HL-60 (cell line): ENCODE data around the gene AFAP1L1.
A peak's percentile ranks its signal among the peaks of the same experiment; 100 is the strongest.
"Not testable (repeated sequence)": the region's sequence is repeated elsewhere in the genome, so short reads cannot be mapped to it uniquely, and the experiment has no call there.

ENCODE experiments used
- DNase-seq, 2 experiments: peaks; one replicate each; pipeline ENCODE4 v3.0.0-alpha.2; 2010 to 2020; ENCODE audit warnings: low read depth in 1 of 2, low spot score in 1 of 2
- H3K27ac ChIP-seq: fragments of 250-450 bp; sonication (Bioruptor Pico); replicated peaks from 2 replicates; pipeline ENCODE4 v1.5.1; 2020; ENCODE audit warnings: mild to moderate bottlenecking, moderate library complexity
- H3K27me3 ChIP-seq: fragments of 250-450 bp; sonication (Bioruptor Pico); 2 replicates; pipeline ENCODE4 v1.5.1; 2021; ENCODE audit warnings: mild to moderate bottlenecking, moderate library complexity; ENCODE audit not compliant: insufficient read depth, poor library complexity, severe bottlenecking
- H3K4me3 ChIP-seq: replicated peaks from 2 replicates; pipeline ENCODE4 v1.5.1; 2011; ENCODE audit warnings: mild to moderate bottlenecking, control low read depth, low read length; ENCODE audit not compliant: insufficient read depth
- GABPA ChIP-seq: IDR thresholded peaks from 2 replicates; pipeline ENCODE4 v1.6.1; 2012; ENCODE audit warnings: low read depth
- POLR2AphosphoS5 ChIP-seq: IDR thresholded peaks from 2 replicates; pipeline ENCODE4 v1.6.1; 2012; ENCODE audit warnings: low read depth
- SPI1 ChIP-seq: IDR thresholded peaks from 2 replicates; pipeline ENCODE4 v1.6.1; 2012; ENCODE audit warnings: low read depth, mild to moderate bottlenecking, borderline replicate concordance
- TF ChIP-seq, protein P1 (sequence below): IDR thresholded peaks from one replicate; pipeline ENCODE4 v1.5.1; 2011; ENCODE audit warnings: low read length, control low read depth, inconsistent platforms; ENCODE audit not compliant: insufficient read depth
- TF ChIP-seq, protein P2 (sequence below): IDR thresholded peaks from 2 replicates; pipeline ENCODE4 v1.6.1; 2012; ENCODE audit warnings: low read depth; ENCODE audit not compliant: insufficient replicate concordance

AFAP1L1 gene

GRCh38 chr5:149265597-149265996, 6.1 kb upstream of the AFAP1L1 start:
- DNase-seq, result peak; percentile 8 to 54
- Histone ChIP-seq H3K27ac (no peak overlapping the region), H3K27me3 (peaks cover 6% of the 10 kb centered on the region), H3K4me3 (no peak overlapping the region)
- TF ChIP-seq, protein P1, sequence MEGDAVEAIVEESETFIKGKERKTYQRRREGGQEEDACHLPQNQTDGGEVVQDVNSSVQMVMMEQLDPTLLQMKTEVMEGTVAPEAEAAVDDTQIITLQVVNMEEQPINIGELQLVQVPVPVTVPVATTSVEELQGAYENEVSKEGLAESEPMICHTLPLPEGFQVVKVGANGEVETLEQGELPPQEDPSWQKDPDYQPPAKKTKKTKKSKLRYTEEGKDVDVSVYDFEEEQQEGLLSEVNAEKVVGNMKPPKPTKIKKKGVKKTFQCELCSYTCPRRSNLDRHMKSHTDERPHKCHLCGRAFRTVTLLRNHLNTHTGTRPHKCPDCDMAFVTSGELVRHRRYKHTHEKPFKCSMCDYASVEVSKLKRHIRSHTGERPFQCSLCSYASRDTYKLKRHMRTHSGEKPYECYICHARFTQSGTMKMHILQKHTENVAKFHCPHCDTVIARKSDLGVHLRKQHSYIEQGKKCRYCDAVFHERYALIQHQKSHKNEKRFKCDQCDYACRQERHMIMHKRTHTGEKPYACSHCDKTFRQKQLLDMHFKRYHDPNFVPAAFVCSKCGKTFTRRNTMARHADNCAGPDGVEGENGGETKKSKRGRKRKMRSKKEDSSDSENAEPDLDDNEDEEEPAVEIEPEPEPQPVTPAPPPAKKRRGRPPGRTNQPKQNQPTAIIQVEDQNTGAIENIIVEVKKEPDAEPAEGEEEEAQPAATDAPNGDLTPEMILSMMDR, result peak; percentile 0
- no peak for TF ChIP-seq GABPA

DNA sequence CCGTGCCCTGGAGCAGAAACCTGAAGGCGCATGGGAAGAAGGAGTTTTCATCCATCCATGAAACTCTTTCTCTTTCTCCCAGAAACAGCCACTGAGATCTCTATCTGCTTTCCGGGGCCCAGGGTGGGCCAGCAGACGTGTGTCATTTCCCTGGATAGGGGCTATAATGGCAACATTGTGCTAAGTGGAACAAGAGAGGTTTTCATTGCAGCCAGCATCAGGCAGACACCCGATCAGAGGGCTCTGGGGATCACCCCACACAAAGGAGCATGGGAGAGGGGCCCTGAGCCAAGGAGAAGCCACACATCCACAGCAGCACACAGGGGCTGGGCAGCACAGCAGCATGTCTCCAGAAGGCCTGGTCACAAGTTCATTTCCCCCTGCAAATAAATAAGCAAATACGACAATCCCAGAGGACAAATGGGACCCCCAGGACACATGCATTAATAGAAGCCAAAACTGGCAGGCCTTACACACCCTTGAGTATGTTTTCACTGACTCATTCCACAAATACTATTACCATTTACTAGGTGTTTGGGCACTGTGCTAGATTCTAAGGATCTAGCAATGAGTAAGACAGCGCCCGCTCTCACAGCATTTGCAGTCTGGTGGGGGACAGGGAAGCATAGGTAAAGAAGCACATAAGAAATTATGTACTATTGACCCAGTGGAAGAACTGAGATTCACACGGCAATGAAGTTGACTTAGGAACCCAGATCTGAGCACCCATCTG, 4.3 kb upstream of the AFAP1L1 start:
- TF ChIP-seq, protein P1, result no peak
- no peak for TF ChIP-seq SPI1
- TF ChIP-seq POLR2AphosphoS5, result no peak
- TF ChIP-seq GABPA, result no peak
- TF ChIP-seq, protein P2, sequence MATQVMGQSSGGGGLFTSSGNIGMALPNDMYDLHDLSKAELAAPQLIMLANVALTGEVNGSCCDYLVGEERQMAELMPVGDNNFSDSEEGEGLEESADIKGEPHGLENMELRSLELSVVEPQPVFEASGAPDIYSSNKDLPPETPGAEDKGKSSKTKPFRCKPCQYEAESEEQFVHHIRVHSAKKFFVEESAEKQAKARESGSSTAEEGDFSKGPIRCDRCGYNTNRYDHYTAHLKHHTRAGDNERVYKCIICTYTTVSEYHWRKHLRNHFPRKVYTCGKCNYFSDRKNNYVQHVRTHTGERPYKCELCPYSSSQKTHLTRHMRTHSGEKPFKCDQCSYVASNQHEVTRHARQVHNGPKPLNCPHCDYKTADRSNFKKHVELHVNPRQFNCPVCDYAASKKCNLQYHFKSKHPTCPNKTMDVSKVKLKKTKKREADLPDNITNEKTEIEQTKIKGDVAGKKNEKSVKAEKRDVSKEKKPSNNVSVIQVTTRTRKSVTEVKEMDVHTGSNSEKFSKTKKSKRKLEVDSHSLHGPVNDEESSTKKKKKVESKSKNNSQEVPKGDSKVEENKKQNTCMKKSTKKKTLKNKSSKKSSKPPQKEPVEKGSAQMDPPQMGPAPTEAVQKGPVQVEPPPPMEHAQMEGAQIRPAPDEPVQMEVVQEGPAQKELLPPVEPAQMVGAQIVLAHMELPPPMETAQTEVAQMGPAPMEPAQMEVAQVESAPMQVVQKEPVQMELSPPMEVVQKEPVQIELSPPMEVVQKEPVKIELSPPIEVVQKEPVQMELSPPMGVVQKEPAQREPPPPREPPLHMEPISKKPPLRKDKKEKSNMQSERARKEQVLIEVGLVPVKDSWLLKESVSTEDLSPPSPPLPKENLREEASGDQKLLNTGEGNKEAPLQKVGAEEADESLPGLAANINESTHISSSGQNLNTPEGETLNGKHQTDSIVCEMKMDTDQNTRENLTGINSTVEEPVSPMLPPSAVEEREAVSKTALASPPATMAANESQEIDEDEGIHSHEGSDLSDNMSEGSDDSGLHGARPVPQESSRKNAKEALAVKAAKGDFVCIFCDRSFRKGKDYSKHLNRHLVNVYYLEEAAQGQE, result no peak
- Histone ChIP-seq H3K27me3 (peaks cover 21% of the 10 kb centered on the region), H3K27ac (no peak overlapping the region), H3K4me3 (no peak overlapping the region)
- no peak for DNase-seq

DNA sequence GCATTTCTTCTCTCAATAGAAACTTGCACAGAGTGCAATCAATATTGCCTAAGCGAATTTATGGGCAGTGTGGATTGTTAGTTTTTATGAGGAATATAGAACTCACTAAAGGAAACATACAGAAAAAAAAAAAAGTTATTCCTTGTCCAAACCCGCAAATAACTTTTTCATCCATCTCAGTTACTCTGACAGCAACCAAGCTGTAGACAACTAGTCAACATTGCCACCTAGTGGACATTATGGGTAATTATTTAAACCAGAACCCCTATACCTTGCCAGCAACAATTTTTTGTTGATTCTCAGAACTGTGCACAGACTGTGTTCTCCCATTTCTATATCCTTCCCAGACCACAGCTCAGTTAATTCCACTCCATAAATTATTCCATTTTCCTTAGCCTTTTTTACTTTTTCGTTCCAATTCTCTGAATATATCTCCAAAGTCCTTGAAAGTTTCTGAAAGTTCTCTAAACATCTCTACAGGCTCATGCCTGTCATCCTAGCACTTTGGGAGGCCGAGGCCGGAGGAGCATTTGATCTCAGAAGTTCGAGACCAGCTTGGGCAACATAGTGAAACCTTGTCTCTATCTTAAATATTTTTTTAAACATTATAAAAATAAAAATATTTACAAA, 2.6 kb upstream of the AFAP1L1 start:
- DNase-seq, result peak in 1 of 2 experiments; percentile 28
- no peak for TF ChIP-seq POLR2AphosphoS5
- TF ChIP-seq, protein P1, result peak; percentile 17
- Histone ChIP-seq H3K27ac (no peak overlapping the region), H3K27me3 (peaks cover 31% of the 10 kb centered on the region), H3K4me3 (no peak overlapping the region)

DNA sequence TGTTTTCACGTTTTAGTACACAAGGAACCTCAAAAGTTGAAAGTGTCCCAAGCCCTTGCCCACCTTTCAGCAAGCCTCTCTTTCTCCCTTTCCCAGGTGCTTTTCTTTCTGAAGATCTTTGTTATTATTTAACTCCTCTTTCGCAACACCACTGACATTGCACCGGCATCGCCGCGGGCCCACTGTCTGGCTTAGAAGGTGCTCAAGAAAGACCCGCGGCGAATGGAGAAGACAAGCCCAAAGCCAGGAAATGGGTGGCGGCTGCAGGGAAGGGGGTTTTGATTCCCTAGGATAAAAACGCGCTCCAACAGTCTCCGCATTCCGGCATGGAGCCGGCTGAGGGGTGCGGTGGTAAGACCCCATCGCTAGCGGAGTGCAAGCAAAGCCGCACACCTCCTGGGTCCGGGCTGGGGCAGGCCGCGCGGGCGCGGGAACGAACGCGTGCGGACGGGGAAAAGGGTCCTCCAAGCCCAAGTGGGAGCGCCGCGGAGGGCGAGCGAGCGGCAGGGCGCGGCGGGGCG, 404 bp upstream of the AFAP1L1 start:
- no peak for TF ChIP-seq POLR2AphosphoS5
- TF ChIP-seq SPI1, result no peak
- no peak for TF ChIP-seq GABPA
- TF ChIP-seq, protein P2, result no peak
- TF ChIP-seq, protein P1, result no peak
- H3K4me3 ChIP-seq, result no peak overlapping the region
- peaks cover 31% of the 10 kb centered on the region for H3K27me3 ChIP-seq
- H3K27ac ChIP-seq, result no peak overlapping the region
- DNase-seq, result no peak

DNA sequence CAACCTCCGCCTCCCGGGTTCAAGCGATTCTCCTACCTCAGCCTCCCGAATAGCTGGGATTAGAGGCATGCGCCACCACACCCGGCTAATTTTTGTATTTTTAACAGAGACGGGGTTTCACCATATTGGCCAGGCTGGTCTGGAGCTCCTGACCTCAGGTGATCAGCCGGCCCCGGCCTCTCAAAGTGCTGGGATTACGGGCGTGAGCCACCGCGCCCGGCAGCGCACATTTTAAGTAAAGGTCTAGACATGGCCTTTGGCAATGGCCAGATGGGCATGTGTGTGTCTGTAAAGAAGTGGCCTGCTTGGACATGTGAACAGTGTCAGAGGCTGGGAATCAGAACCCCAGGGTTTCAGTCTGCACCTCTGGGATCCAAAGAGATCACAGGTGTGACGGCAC, 1.1 kb downstream of the AFAP1L1 start:
- H3K4me3 ChIP-seq, DNase-seq, H3K27ac ChIP-seq: not testable (repeated sequence)
- H3K27me3 ChIP-seq, result peaks cover 37% of the 10 kb centered on the region
